Gastroesophageal sphincter (tissue), 3 donors: ENCODE data around the gene THSD1.

ENCODE experiments used
- CTCF ChIP-seq, 4 experiments: fragments of 200-600 bp in 2 of 4; fragments of 450-650 bp in 2 of 4; sonication (generic) in 1 of 4; IDR thresholded peaks; one replicate each; pipeline ENCODE4 v1.5.1; 2017 to 2019; ENCODE audit warnings: antibody characterized with exemption in 4 of 4, mild to moderate bottlenecking in 2 of 4, moderate library complexity in 2 of 4
- EP300 ChIP-seq: sonication (generic); formaldehyde crosslinking; IDR thresholded peaks from one replicate; pipeline ENCODE4 v1.6.1; 2017; ENCODE audit warnings: antibody characterized with exemption, mild to moderate bottlenecking
- POLR2A ChIP-seq, 2 donors: fragments of 450-650 bp; IDR thresholded peaks; one replicate each; pipeline ENCODE4 v1.6.1; 2017; ENCODE audit warnings: antibody characterized with exemption in 2 of 2, mild to moderate bottlenecking in 2 of 2, moderate library complexity in 1 of 2

- TF ChIP-seq CTCF (IDR thresholded peaks at IDR 0.05) (no peak), EP300 (no peak), POLR2A (IDR thresholded peaks at IDR 0.05) (no peak)
Observed at GRCh38 chr13:52414051-52414450, 8.1 kb upstream of the THSD1 start.
